SIG-M5 (cell line): ENCODE results near the gene XPR1.
"Not testable (repeated sequence)": the region's sequence is repeated elsewhere in the genome, so short reads cannot be mapped to it uniquely, and the experiment has no call there.

Experiments
- DNase-seq: peaks from one replicate; lab custom pipeline; 2025; lab: John Stamatoyannopoulos, UW

XPR1 gene

GRCh38 chr1:180644526-180645192 is 12.8 kb downstream of the XPR1 start:
- no peak for DNase-seq

- DNase-seq = not testable (repeated sequence)
These were observed 13.4 kb downstream of the XPR1 start for GRCh38 chr1:180645261-180645660.

- DNase-seq = no peak
These were observed 14.3 kb downstream of the XPR1 start for GRCh38 chr1:180646093-180646492.

- no peak for DNase-seq
These were observed 14.7 kb downstream of the XPR1 start for GRCh38 chr1:180646547-180646946.

- no peak for DNase-seq
These were observed 21.0 kb downstream of the XPR1 start for GRCh38 chr1:180652792-180653191.

GRCh38 chr1:180662709-180663108 is 30.9 kb downstream of the XPR1 start:
- no peak for DNase-seq

- no peak for DNase-seq
These were observed 38.9 kb downstream of the XPR1 start for GRCh38 chr1:180670681-180671080.

GRCh38 chr1:180672105-180672504 is 40.3 kb downstream of the XPR1 start:
- DNase-seq = no peak

- DNase-seq = no peak
These were observed 40.7 kb downstream of the XPR1 start for GRCh38 chr1:180672505-180672904.

- DNase-seq = no peak
These were observed 43.0 kb downstream of the XPR1 start for GRCh38 chr1:180674603-180675530.

- DNase-seq = no peak
These were observed 43.8 kb downstream of the XPR1 start for GRCh38 chr1:180675586-180675985.

GRCh38 chr1:180680558-180681144 is 48.8 kb downstream of the XPR1 start:
- DNase-seq = no peak

- not testable (repeated sequence) for DNase-seq
These were observed 51.3 kb downstream of the XPR1 start for GRCh38 chr1:180683117-180683516.

GRCh38 chr1:180691322-180691913 is 59.6 kb downstream of the XPR1 start:
- no peak for DNase-seq

- DNase-seq = no peak
These were observed 61.9 kb downstream of the XPR1 start for GRCh38 chr1:180693564-180694244.

GRCh38 chr1:180695282-180695681 is 63.5 kb downstream of the XPR1 start:
- no peak for DNase-seq

GRCh38 chr1:180696361-180696760 is 64.5 kb downstream of the XPR1 start:
- DNase-seq = no peak

- DNase-seq = no peak
These were observed 66.8 kb downstream of the XPR1 start for GRCh38 chr1:180698580-180698979.

GRCh38 chr1:180702376-180702775 is 70.6 kb downstream of the XPR1 start:
- not testable (repeated sequence) for DNase-seq

GRCh38 chr1:180710746-180711145 is 78.9 kb downstream of the XPR1 start:
- DNase-seq = not testable (repeated sequence)

GRCh38 chr1:180711260-180711659 is 79.4 kb downstream of the XPR1 start:
- not testable (repeated sequence) for DNase-seq

GRCh38 chr1:180720753-180721152 is 88.9 kb downstream of the XPR1 start:
- DNase-seq = no peak
